HCT116 (cell line): Measurements from ENCODE around the gene ATP1B3.

Experiments used
- POLR2A ChIP-seq: IDR thresholded peaks from 2 replicates; pipeline ENCODE4 v1.7.0; 2011; ENCODE audit warnings: borderline replicate concordance; ENCODE audit not compliant: insufficient read depth, insufficient read length; ENCODE audit errors: extremely low read depth
- POLR2AphosphoS5 ChIP-seq: IDR thresholded peaks from 2 replicates; pipeline ENCODE4 v1.6.1; 2011; ENCODE audit warnings: mild to moderate bottlenecking, low read depth, low read length, moderate library complexity
- TF ChIP-seq, protein P1 (sequence below): IDR thresholded peaks from 2 replicates; pipeline ENCODE4 v1.6.1; 2012
- TF ChIP-seq, protein P2 (sequence below), 3 experiments: fragments of 200-600 bp in 1 of 3; sonication (generic) in 1 of 3; IDR thresholded peaks in 2 of 3; conservative IDR thresholded peaks in 1 of 3; 2 replicates each; pipeline ENCODE4 v1.5.1; 2012 to 2017; ENCODE audit warnings: low read depth in 2 of 3, low read length in 2 of 3, antibody characterized with exemption in 1 of 3, borderline replicate concordance in 1 of 3, control low read depth in 1 of 3, mild to moderate bottlenecking in 1 of 3, mixed read lengths in 1 of 3, mixed run types in 1 of 3, moderate library complexity in 1 of 3; ENCODE audit not compliant: insufficient read depth in 1 of 3

DNA sequence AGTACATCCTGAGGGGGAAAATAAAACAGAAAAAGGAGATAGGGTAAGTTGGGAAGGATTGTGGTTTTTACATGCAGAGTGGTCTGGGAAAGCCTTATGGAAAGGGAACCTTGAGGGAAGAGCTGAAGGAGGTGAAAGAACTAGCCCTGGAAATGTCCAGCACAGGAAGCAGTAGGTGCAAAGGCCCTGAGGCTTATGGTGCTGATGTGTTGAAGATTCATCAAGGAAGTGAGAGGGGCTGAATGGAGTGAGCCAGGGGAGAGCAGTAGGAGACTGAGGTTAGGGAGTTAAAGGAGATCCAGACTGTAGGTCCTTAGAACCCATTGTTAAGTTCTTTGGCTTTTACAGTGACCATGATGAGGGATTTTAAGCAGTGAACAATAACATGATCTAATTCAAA, 33.0 kb downstream of the ATP1B3 start:
- TF ChIP-seq, protein P1, sequence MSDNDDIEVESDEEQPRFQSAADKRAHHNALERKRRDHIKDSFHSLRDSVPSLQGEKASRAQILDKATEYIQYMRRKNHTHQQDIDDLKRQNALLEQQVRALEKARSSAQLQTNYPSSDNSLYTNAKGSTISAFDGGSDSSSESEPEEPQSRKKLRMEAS = no peak
- TF ChIP-seq POLR2AphosphoS5 (no peak), POLR2A (no peak)
- TF ChIP-seq, protein P2, sequence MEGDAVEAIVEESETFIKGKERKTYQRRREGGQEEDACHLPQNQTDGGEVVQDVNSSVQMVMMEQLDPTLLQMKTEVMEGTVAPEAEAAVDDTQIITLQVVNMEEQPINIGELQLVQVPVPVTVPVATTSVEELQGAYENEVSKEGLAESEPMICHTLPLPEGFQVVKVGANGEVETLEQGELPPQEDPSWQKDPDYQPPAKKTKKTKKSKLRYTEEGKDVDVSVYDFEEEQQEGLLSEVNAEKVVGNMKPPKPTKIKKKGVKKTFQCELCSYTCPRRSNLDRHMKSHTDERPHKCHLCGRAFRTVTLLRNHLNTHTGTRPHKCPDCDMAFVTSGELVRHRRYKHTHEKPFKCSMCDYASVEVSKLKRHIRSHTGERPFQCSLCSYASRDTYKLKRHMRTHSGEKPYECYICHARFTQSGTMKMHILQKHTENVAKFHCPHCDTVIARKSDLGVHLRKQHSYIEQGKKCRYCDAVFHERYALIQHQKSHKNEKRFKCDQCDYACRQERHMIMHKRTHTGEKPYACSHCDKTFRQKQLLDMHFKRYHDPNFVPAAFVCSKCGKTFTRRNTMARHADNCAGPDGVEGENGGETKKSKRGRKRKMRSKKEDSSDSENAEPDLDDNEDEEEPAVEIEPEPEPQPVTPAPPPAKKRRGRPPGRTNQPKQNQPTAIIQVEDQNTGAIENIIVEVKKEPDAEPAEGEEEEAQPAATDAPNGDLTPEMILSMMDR (IDR thresholded peaks at IDR 0.05 in 2 of 3, conservative IDR thresholded peaks at IDR 0.05 in 1 of 3; ENCODE audit: borderline replicate concordance in 1 of 3, insufficient read depth in 1 of 3, low read depth in 2 of 3, low read length in 2 of 3) = no peak
